Neural cell (in vitro differentiated cells): ENCODE data around the gene HIPK2. TPM values are rescaled to one million over a fixed set of nuclear protein-coding genes. Genes with fewer than 3 reads are reported as not detected.

Experiments
- H2AFZ ChIP-seq: fragments of 200-600, 300-800 bp; sonication (generic), shearing (Covaris generic); 2 replicates; pipeline ENCODE4 v1.6.0; 2014; ENCODE audit warnings: low read depth, mild to moderate bottlenecking, antibody characterized with exemption, low read length, moderate library complexity
- H3F3A ChIP-seq: fragments of 200-600 bp; shearing (Covaris generic); 2 replicates; pipeline ENCODE4 v1.6.1; 2016; ENCODE audit warnings: mild to moderate bottlenecking, moderate library complexity, mixed read lengths, antibody characterized with exemption, low read length; ENCODE audit not compliant: insufficient read depth, poor library complexity, severe bottlenecking
- H3K27ac ChIP-seq: fragments of 200-600, 300-800 bp; sonication (generic), shearing (Covaris generic); 2 replicates; pipeline ENCODE4 v1.5.1; 2014; ENCODE audit warnings: mild to moderate bottlenecking, low read length, moderate library complexity
- H3K27me3 ChIP-seq: fragments of 300-800, 200-600 bp; sonication (generic), shearing (Covaris generic); 2 replicates; pipeline ENCODE4 v1.6.0; 2014; ENCODE audit warnings: mild to moderate bottlenecking, low read depth, low read length, moderate library complexity; ENCODE audit not compliant: insufficient read depth
- H3K36me3 ChIP-seq: fragments of 300-800, 200-600 bp; sonication (generic), shearing (Covaris generic); 2 replicates; pipeline ENCODE4 v1.5.1; 2014; ENCODE audit warnings: mild to moderate bottlenecking, antibody characterized with exemption, low read length, moderate library complexity; ENCODE audit not compliant: insufficient read depth
- H3K4me2 ChIP-seq: fragments of 300-800, 200-600 bp; sonication (generic), shearing (Covaris generic); 2 replicates; pipeline ENCODE4 v1.6.0; 2014; ENCODE audit warnings: mild to moderate bottlenecking, low read length
- H3K4me3 ChIP-seq: fragments of 300-800, 200-600 bp; sonication (generic), shearing (Covaris generic); 2 replicates; pipeline ENCODE4 v1.5.1; 2014; ENCODE audit warnings: mild to moderate bottlenecking, low read length, moderate library complexity
- H3K79me2 ChIP-seq: fragments of 200-600 bp; shearing (Covaris generic); replicated peaks from 2 replicates; pipeline ENCODE4 v1.6.0; 2014; ENCODE audit warnings: mild to moderate bottlenecking, low read length, moderate library complexity; ENCODE audit not compliant: insufficient read depth
- H3K9ac ChIP-seq: fragments of 300-800, 200-600 bp; sonication (generic), shearing (Covaris generic); 2 replicates; pipeline ENCODE4 v1.6.1; 2016; ENCODE audit warnings: mild to moderate bottlenecking, low read length, mixed read lengths
- H3K9me2 ChIP-seq: fragments of 200-600 bp; shearing (Covaris generic); 2 replicates; pipeline ENCODE4 v1.6.1; 2016; ENCODE audit warnings: mild to moderate bottlenecking, low read length, mixed read lengths; ENCODE audit not compliant: insufficient read depth
- H3K9me3 ChIP-seq: fragments of 200-600, 300-800 bp; sonication (generic), shearing (Covaris generic); 2 replicates; pipeline ENCODE4 v1.6.1; 2016; ENCODE audit warnings: mild to moderate bottlenecking, mixed run types, low read length, moderate library complexity, mixed read lengths
- H4K20me1 ChIP-seq: fragments of 200-600 bp; shearing (Covaris generic); 2 replicates; pipeline ENCODE4 v1.6.1; 2016; ENCODE audit warnings: mild to moderate bottlenecking, mixed run types; ENCODE audit not compliant: insufficient read depth
- EP300 ChIP-seq: fragments of 450-650 bp; conservative IDR thresholded peaks from 2 replicates; pipeline ENCODE4 v1.6.1; 2014; ENCODE audit warnings: antibody characterized with exemption, mild to moderate bottlenecking, moderate library complexity; ENCODE audit not compliant: poor library complexity, severe bottlenecking
- EZH2 ChIP-seq: fragments of 200-600, 300-800 bp; shearing (Covaris generic), sonication (generic); IDR thresholded peaks from 2 replicates; pipeline ENCODE4 v1.6.1; 2014; ENCODE audit warnings: antibody characterized with exemption, low read length, borderline replicate concordance, mild to moderate bottlenecking; ENCODE audit not compliant: insufficient read depth, poor library complexity, severe bottlenecking
- MXI1 ChIP-seq: fragments of 450-650 bp; conservative IDR thresholded peaks from 2 replicates; pipeline ENCODE4 v1.6.1; 2014; ENCODE audit warnings: antibody characterized with exemption, mild to moderate bottlenecking; ENCODE audit not compliant: poor library complexity, severe bottlenecking
- POLR2AphosphoS5 ChIP-seq: IDR thresholded peaks from 2 replicates; pipeline ENCODE4 v1.6.1; 2012
- RAD21 ChIP-seq: fragments of 450-650 bp; conservative IDR thresholded peaks from 2 replicates; pipeline ENCODE4 v1.6.1; 2014; ENCODE audit warnings: antibody characterized with exemption, mild to moderate bottlenecking, moderate library complexity
- SMC3 ChIP-seq: fragments of 450-650 bp; conservative IDR thresholded peaks from 2 replicates; pipeline ENCODE4 v1.6.1; 2014; ENCODE audit warnings: antibody characterized with exemption, mild to moderate bottlenecking, moderate library complexity; ENCODE audit not compliant: poor library complexity
- TAF1 ChIP-seq: IDR thresholded peaks from 2 replicates; pipeline ENCODE4 v1.6.1; 2012; ENCODE audit warnings: low read depth
- polyA plus RNA-seq: library from polyadenylated mRNA; depleted of rRNA; stranded (reverse); fragments of >200 nt; gene quantifications from 2 replicates; pipeline ENCODE4 v1.2.3, GENCODE V29; 2014
- TF ChIP-seq, protein P1 (sequence below): fragments of 450-650 bp; IDR thresholded peaks from 2 replicates; pipeline ENCODE4 v1.5.1; 2014; ENCODE audit warnings: antibody characterized with exemption, mild to moderate bottlenecking, moderate library complexity; ENCODE audit not compliant: poor library complexity, severe bottlenecking
- TF ChIP-seq, protein P2 (sequence below): IDR thresholded peaks from 2 replicates; pipeline ENCODE4 v1.6.1; 2012; ENCODE audit warnings: borderline replicate concordance

The HIPK2 gene
- polyA plus RNA-seq, 1 donor from 2014 or later, result 8.5 TPM

DNA sequence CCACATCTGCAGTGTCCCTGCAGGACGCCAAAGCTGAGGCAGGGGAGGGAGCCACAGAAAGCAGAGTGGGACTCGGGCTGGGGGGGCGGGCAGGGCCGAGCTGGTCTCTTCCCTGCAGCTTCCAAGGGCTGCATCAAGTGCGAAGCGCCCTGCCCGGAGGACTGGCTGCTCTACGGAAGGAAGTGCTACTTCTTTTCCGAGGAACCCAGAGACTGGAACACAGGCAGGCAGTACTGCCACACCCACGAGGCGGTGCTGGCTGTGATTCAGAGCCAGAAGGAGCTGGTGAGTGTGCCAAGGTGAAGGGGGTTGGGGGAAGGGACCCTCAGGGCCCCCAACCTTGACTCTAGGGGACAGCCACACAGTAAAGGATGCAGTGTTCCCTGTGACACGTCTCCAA lies 237.6 kb downstream of the HIPK2 start:
- H3K36me3 ChIP-seq, result no peaks in the 10 kb centered on the region
- H3K27ac ChIP-seq, result no peak overlapping the region
- H3K27me3 ChIP-seq, result no peaks in the 10 kb centered on the region
- no peak overlapping the region for H3K4me2 ChIP-seq
- no peaks in the 10 kb centered on the region for H3K9me3 ChIP-seq
- no peak overlapping the region for H2AFZ ChIP-seq
- H4K20me1 ChIP-seq, result no peaks in the 10 kb centered on the region
- no peak overlapping the region for H3K9ac ChIP-seq
- H3F3A ChIP-seq, result no peaks in the 10 kb centered on the region
- no peaks in the 10 kb centered on the region for H3K9me2 ChIP-seq
- H3K79me2 ChIP-seq, result no peaks in the 10 kb centered on the region
- H3K4me3 ChIP-seq, result no peak overlapping the region
- TF ChIP-seq EP300 (no peak), SMC3 (no peak), RAD21 (no peak), POLR2AphosphoS5 (no peak), EZH2 (no peak), TAF1 (no peak), MXI1 (no peak)
- TF ChIP-seq, protein P1, sequence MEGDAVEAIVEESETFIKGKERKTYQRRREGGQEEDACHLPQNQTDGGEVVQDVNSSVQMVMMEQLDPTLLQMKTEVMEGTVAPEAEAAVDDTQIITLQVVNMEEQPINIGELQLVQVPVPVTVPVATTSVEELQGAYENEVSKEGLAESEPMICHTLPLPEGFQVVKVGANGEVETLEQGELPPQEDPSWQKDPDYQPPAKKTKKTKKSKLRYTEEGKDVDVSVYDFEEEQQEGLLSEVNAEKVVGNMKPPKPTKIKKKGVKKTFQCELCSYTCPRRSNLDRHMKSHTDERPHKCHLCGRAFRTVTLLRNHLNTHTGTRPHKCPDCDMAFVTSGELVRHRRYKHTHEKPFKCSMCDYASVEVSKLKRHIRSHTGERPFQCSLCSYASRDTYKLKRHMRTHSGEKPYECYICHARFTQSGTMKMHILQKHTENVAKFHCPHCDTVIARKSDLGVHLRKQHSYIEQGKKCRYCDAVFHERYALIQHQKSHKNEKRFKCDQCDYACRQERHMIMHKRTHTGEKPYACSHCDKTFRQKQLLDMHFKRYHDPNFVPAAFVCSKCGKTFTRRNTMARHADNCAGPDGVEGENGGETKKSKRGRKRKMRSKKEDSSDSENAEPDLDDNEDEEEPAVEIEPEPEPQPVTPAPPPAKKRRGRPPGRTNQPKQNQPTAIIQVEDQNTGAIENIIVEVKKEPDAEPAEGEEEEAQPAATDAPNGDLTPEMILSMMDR, result no peak
- TF ChIP-seq, protein P2, sequence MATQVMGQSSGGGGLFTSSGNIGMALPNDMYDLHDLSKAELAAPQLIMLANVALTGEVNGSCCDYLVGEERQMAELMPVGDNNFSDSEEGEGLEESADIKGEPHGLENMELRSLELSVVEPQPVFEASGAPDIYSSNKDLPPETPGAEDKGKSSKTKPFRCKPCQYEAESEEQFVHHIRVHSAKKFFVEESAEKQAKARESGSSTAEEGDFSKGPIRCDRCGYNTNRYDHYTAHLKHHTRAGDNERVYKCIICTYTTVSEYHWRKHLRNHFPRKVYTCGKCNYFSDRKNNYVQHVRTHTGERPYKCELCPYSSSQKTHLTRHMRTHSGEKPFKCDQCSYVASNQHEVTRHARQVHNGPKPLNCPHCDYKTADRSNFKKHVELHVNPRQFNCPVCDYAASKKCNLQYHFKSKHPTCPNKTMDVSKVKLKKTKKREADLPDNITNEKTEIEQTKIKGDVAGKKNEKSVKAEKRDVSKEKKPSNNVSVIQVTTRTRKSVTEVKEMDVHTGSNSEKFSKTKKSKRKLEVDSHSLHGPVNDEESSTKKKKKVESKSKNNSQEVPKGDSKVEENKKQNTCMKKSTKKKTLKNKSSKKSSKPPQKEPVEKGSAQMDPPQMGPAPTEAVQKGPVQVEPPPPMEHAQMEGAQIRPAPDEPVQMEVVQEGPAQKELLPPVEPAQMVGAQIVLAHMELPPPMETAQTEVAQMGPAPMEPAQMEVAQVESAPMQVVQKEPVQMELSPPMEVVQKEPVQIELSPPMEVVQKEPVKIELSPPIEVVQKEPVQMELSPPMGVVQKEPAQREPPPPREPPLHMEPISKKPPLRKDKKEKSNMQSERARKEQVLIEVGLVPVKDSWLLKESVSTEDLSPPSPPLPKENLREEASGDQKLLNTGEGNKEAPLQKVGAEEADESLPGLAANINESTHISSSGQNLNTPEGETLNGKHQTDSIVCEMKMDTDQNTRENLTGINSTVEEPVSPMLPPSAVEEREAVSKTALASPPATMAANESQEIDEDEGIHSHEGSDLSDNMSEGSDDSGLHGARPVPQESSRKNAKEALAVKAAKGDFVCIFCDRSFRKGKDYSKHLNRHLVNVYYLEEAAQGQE, result no peak

DNA sequence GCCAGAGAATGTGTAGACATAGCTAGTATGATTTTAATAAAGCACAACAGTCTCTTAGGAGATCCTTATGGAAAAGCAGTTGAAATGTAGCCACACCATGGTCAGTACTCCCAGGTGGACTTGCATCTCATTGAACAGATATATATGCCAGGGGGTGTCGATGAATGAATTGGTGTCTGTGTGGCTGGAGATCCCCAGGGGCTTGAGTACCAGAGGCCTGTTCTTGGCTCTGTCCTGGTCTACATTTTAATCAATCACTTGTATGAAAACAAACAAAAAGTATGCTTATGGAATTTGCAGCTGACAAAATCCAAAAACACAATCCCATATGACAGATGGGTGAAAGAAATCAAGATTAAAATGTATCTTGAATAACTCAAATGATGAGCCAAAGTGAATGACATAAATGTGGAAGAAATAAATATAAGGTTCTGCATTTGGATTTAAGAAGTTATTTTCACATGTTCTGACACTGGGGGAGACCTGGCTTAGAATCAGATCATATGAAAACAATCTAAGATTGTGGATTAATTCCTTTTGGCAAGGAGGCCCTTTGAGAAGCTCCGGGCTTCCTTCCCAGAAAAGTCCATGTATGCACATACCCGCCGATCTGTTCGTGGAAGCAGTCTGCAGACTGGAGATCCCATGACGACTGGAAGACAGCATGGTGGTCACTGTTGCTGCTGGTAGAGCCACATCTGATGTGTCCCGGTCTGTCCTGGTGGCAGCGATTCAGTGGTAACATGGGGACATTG lies 238.7 kb downstream of the HIPK2 start:
- no peaks in the 10 kb centered on the region for H3K9me2 ChIP-seq
- no peaks in the 10 kb centered on the region for H3F3A ChIP-seq
- no peak overlapping the region for H3K4me2 ChIP-seq
- no peak for TF ChIP-seq EZH2
- no peak for TF ChIP-seq SMC3
- TF ChIP-seq, protein P2, result no peak
- no peak overlapping the region for H3K9ac ChIP-seq
- no peak overlapping the region for H2AFZ ChIP-seq
- no peaks in the 10 kb centered on the region for H3K9me3 ChIP-seq
- H3K4me3 ChIP-seq, result no peak overlapping the region
- no peaks in the 10 kb centered on the region for H3K79me2 ChIP-seq
- no peak overlapping the region for H3K27ac ChIP-seq
- H4K20me1 ChIP-seq, result no peaks in the 10 kb centered on the region
- H3K36me3 ChIP-seq, result no peaks in the 10 kb centered on the region
- H3K27me3 ChIP-seq, result no peaks in the 10 kb centered on the region
